Neural progenitor cell (in vitro differentiated cells): ENCODE data around the gene GRIK1.
"Not testable (repeated sequence)": the region's sequence is repeated elsewhere in the genome, so short reads cannot be mapped to it uniquely, and the experiment has no call there.

Source experiments
- EZH2 ChIP-seq: fragments of 200-600 bp; sonication (generic); IDR thresholded peaks from 2 replicates; pipeline ENCODE4 v1.6.1; 2017; ENCODE audit warnings: antibody characterized with exemption, mild to moderate bottlenecking, moderate library complexity
- EZH2phosphoT487 ChIP-seq: fragments of 200-600 bp; sonication (generic); IDR thresholded peaks from 2 replicates; pipeline ENCODE4 v1.6.1; 2017; ENCODE audit warnings: antibody characterized with exemption
- TF ChIP-seq, protein P1 (sequence below): fragments of 200-600 bp; sonication (generic); IDR thresholded peaks from 2 replicates; pipeline ENCODE4 v1.5.1; 2017; ENCODE audit warnings: antibody characterized with exemption, mild to moderate bottlenecking

GRCh38 chr21:29958035-29958434, 18.2 kb upstream of the GRIK1 start:
- TF ChIP-seq, protein P1, sequence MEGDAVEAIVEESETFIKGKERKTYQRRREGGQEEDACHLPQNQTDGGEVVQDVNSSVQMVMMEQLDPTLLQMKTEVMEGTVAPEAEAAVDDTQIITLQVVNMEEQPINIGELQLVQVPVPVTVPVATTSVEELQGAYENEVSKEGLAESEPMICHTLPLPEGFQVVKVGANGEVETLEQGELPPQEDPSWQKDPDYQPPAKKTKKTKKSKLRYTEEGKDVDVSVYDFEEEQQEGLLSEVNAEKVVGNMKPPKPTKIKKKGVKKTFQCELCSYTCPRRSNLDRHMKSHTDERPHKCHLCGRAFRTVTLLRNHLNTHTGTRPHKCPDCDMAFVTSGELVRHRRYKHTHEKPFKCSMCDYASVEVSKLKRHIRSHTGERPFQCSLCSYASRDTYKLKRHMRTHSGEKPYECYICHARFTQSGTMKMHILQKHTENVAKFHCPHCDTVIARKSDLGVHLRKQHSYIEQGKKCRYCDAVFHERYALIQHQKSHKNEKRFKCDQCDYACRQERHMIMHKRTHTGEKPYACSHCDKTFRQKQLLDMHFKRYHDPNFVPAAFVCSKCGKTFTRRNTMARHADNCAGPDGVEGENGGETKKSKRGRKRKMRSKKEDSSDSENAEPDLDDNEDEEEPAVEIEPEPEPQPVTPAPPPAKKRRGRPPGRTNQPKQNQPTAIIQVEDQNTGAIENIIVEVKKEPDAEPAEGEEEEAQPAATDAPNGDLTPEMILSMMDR: not testable (repeated sequence)
- TF ChIP-seq EZH2, EZH2phosphoT487: not testable (repeated sequence)
